Activated CD4-positive, CD25-positive, alpha-beta regulatory T cell treated with anti-CD3 and anti-CD28 coated beads, Interleukin-2, amount 50 U/mL, for 72 hours (primary cell): Measurements from ENCODE around the gene ADRA2B.

ENCODE experiments used
- DNase-seq: peaks from one replicate; pipeline ENCODE4 v3.0.0; 2021

ADRA2B gene

GRCh38 chr2:96136129-96136720, 19.9 kb upstream of the ADRA2B start:
- no peak for DNase-seq

- no peak for DNase-seq
Observed at GRCh38 chr2:96135621-96136020, 19.2 kb upstream of the ADRA2B start.

- DNase-seq = no peak
Observed at GRCh38 chr2:96135171-96135570, 18.8 kb upstream of the ADRA2B start.

DNA sequence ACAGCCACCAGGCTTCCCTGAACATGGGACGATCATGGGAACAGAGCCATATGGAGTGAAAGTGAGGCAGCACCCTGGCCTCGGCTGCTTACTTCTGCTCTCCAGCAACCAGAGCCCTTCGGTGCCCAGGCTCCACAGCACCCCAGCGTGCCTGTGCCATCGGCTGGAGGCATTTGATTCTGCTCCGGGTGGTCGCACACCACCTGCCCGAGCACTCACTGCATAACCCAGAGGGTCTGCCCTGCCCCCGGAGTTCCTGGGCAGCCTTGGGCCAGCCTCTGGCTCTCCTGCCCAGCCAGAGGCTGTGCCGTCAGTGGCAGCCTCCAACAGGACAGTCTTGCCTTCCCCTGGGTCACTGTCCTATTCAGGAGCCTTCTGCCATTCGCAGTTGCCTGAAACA, 18.1 kb upstream of the ADRA2B start:
- DNase-seq = no peak

DNA sequence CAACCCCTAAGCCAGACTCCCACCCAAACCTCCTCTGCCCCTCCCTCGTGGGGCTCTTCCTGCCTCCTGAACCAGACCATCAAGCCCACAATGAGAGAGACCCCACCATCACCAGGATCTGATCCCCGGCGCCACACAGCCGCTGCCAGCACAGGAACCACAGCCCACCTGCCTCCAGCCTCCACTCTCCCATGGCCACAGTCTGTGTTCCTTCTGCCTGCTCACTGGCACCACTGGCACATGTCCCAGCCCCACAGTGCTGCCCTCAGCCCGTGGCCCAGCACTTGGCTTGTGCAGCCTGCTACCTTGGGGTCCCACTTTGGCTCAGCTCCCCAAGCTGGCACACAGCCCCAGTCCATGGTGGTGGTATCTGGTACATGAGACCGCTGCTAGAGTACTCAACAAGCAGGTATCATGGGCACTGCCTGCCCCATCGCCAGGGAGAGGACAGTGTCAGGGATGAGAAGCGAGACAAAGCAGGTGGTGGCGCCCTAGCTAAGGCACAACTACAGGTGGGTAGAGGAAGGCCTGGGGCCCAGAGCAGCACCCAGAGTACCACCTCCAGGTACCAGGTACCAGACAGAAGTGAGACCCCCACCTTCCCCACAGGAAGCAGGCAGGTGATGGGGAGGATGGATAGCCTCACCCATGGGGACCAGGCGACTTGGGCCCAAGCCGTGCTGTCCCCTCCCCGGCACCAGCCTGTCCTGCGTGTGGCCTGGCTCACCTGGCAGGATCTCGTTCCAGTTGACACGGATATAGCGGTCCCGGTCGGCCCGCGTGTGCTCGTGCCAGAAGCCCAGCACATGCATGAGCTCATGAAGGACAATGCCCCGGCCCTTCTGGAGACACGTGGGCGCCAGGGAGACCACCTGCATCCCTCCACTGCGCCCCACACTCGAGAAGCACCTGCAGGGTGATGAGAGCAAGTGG, 15.7 kb upstream of the ADRA2B start:
- DNase-seq = no peak

- no peak for DNase-seq
Observed at GRCh38 chr2:96131152-96131812, 14.9 kb upstream of the ADRA2B start.

- DNase-seq = no peak
Observed at GRCh38 chr2:96130483-96130882, 14.1 kb upstream of the ADRA2B start.

DNA sequence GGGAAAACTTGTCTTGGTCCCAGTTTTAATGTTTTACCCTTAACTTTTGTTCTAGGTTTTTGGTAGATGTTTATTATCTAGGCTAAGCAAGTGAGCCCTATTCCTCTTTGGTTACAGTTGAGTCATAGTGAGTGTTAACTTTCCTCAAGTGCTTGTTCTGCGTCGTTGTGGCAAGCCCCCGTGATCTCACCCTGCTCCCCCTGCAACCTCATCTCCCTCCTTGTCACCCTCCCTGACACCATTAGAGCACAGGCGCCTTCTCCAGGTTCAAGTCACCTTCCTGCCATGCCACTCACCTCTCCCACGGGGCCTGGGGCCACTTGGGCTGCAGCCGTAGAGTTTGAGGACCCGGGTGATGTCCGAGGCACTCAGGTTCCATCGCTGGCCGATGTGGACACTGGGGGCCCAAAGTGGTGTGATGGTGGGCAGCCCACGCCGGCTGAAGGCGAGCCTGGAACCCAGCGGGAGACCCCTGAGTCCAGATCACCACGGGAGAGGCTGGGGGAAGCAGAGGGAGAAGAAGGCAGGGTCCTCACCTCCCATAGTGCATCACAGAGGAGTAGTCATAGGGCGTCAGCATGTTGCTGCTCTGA, 13.3 kb upstream of the ADRA2B start:
- DNase-seq = no peak

GRCh38 chr2:96128456-96128855, 12.1 kb upstream of the ADRA2B start:
- DNase-seq = no peak

DNA sequence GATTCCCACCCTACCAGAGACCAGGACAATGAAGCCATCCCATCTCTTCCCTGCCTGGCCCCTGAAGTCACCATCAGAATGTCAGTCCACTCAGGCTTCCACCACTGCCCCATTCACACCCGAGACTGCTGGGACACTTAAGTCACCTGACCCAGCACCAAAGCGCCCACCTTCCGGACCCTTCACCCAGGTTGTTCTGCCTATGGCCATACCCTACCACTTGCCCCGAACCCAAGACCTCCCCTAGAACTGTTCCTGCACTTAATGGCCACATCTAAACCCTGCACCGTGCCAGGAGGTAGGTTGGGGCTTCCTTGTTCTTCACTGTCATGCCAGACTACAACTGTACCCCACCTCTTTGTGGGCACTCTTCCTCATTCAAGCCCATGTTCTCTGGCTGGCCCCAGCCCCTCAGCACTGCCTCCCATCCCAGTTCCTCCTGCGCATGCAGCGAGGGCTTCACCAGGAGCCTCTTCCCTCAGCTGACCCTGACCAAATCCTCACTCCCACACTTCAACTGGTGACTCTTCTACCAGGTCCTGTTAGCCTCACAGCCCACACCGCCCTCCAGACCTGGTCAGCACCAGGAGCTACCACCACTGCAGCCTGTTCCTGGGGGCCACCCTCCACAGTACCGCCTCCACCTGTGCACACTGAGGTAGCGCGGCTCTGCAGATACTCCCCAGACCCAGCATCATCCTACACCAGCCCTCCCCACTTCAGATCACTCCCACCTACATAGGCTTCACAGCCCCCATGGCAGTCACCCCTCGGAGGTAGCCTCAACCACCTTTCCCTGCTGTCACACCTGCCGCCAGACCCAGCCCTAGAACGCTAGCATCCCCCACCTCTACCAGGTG, 8.3 kb upstream of the ADRA2B start:
- DNase-seq = no peak

GRCh38 chr2:96123936-96124335, 7.6 kb upstream of the ADRA2B start:
- DNase-seq = no peak

DNA sequence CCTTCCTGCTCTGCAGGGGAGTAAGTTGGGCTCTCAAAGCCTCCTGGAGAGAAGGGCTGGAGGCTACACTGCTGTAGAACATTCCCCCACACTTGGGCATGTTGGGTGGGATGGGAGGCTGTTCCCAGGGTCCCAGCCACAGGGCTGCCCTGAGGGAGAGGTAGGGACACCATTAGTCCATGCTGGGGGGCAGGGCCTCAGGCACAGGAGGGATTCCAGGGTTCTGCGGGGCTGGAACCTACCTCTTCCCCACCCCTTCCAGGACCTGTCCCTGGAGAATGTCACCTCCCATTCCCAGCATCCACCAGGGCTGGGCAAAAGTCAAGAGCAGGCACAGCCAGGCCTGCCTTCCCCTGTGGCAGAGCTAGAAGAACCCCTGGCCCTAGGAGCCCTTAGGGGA, 6.9 kb upstream of the ADRA2B start:
- DNase-seq = no peak

GRCh38 chr2:96122391-96122790, 6.0 kb upstream of the ADRA2B start:
- no peak for DNase-seq

GRCh38 chr2:96121414-96121813, 5.0 kb upstream of the ADRA2B start:
- no peak for DNase-seq

- no peak for DNase-seq
Observed at GRCh38 chr2:96120991-96121390, 4.6 kb upstream of the ADRA2B start.

DNA sequence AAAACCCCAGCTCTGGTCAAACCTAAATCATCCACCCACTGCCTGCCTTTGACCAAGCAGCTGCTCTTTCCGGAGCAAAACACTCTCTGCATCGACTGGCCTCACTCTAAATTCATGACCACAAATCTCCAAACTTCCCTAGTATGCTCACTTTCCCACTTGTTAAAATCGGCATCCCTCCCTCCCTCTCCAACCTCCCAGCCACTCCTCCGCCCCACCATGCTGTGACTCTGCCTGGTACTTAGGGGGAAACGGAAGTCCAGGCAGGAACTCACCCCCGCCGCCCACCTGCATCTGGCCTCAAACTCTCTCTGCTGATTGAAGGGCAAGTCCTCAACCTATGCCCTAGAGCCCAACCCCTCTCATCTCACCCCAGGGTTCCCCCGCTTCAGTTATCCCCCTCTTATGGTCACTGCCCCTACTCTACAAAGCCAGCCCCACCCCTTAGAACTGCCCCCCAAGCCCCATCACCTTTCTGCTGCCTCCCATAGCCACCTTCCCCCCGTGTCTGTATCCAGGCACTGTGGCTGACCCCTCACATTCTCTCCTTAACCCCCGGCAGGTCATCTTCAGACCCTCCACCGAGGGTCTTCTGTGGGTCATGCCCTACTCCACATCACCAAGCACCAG, 3.8 kb upstream of the ADRA2B start:
- DNase-seq = no peak

DNA sequence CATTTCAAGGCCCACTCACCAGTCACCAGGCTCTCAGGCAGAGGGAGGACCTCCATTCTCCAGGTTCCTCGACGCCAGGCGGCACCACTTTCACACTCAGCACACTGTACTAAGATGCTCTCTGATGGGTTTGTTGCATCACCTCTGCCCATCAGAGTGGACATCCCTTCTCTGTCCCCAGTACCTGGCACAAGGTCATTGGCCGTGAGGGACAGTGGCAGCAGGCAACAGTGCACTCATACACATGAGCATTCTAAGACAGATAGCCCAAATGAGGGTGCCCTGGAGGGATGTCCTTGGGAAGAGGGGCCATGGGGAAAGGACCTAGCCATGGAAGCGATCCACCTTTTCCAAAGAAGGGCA, 3.0 kb upstream of the ADRA2B start:
- DNase-seq = no peak

DNA sequence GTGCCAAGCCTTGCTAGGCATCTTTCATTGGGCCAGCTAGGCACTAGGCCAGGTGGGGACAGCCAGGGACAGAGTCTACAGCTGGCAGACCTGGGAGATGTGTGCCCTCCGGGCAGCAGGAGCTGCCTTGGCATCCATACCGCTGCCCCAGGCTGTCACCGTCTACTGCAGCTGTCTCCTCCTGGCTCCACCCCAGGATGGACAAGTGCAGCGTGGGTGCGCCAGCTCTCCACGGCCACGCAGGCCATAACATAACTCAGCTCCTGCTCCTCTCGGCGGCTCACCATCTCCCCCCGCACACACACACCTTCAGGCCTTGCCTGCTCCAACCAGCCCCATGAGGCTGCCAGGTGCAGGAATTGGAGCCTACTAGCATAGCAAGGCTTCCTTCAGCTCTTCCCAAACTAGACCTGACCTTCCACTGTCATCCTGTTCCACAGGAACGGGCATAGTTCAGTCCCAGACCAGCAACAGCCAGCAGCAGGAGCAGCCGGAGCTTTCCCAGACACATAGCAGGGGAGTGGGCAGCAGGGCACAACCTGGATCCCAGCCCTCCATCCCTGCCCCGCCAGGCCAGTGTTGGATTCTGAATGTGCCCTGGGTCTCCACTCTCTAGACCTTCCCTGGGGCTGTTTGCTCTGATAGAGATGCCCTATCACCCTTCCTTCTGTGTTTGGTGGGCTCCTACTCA, 2.5 kb upstream of the ADRA2B start:
- no peak for DNase-seq

GRCh38 chr2:96117701-96118588, 1.6 kb upstream of the ADRA2B start:
- DNase-seq = no peak

GRCh38 chr2:96116879-96117533, 635 bp upstream of the ADRA2B start:
- peak; percentile 80 for DNase-seq
